HG02884 (cell line): ENCODE data around the gene MAPK8IP1.
"Not testable (repeated sequence)": the region's sequence is repeated elsewhere in the genome, so short reads cannot be mapped to it uniquely, and the experiment has no call there.

ENCODE experiments used
- ATAC-seq: cut with Tn5 transposase; IDR thresholded peaks from one replicate; pipeline ENCODE4 v1.9.1; 2021; ENCODE audit warnings: mild to moderate bottlenecking, moderate library complexity; ENCODE audit not compliant: unreplicated experiment

MAPK8IP1 gene

GRCh38 chr11:45889555-45889954, 4.1 kb downstream of the MAPK8IP1 start:
- ATAC-seq: no peak

DNA sequence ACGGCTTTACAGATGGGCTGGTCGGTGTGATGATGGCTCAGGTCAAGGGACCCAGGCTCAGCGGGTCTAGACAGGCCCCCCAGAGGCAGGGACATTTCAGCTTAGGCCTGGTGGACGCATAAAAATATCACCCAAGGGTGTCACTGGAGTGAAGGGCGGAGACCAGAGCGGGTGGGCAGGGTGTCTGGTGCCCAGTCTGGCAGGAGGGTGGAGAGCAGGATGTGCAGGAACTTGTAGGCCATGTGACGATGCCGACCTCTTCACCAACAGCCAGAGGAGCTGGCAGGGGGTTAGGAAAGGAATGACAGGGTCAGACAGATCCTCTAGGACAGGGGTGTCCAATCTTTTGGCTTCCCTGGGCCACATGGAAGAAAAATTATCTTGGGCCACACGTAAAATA, 4.5 kb downstream of the MAPK8IP1 start:
- ATAC-seq: no peak

DNA sequence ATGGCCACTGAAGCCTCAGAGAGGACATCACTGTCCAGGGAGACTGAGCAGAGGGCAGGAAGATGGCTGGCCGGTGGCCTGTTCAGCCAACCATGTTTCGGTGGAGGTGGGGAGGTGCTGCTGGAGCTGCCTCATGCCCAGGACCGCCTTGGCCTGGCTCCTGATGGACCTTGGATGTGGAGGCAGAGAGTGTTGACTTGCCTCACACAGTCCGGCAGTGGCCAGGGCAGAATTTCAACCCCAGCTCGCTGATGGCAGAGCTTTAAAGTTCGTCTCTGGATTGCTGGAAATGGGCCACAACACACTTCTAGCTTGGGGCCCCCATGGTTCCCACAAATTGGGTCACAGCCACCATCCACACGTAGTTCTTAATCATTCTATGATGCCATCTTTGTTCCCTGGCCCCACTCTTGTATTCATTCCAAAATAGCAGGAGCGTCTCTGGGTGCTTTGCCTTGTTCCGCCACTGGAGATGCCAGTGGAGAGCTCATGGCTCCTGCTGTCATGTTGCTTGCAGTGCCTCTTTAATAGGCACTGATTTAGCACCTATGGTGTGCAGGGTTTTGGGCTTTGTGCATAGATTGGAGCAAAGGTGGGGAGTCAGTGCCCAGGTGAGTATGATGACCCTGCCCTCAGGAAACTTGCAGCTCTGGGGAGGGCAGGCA, 5.6 kb downstream of the MAPK8IP1 start:
- no peak for ATAC-seq

GRCh38 chr11:45892856-45893255, 7.4 kb downstream of the MAPK8IP1 start:
- ATAC-seq: no peak

- no peak for ATAC-seq
Measured at GRCh38 chr11:45894555-45895247, 9.2 kb downstream of the MAPK8IP1 start.

- no peak for ATAC-seq
Measured at GRCh38 chr11:45895553-45896259, 10.3 kb downstream of the MAPK8IP1 start.

- ATAC-seq: no peak
Measured at GRCh38 chr11:45896422-45896984, 11.1 kb downstream of the MAPK8IP1 start.

DNA sequence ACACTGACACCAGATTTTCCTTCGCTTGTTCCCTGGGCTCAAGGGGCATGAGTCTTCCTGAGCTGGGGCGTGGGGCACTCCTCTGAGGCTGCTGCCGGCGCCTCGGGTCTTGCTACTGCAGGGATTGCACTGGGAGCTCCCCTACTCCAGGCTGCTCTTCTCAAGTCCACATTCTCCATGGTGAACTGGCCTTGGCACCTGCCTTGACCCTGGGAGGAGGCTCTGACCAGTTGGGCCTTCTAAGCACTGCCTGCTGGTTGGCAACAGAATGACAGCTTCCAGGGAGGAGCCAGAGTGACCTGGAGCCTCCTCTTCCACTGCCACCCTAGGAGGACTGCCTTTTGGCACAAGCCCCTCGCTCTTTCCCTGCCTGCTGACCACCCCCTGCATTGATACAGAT, 12.1 kb downstream of the MAPK8IP1 start:
- ATAC-seq: no peak

GRCh38 chr11:45899086-45899447, 13.6 kb downstream of the MAPK8IP1 start:
- no peak for ATAC-seq

DNA sequence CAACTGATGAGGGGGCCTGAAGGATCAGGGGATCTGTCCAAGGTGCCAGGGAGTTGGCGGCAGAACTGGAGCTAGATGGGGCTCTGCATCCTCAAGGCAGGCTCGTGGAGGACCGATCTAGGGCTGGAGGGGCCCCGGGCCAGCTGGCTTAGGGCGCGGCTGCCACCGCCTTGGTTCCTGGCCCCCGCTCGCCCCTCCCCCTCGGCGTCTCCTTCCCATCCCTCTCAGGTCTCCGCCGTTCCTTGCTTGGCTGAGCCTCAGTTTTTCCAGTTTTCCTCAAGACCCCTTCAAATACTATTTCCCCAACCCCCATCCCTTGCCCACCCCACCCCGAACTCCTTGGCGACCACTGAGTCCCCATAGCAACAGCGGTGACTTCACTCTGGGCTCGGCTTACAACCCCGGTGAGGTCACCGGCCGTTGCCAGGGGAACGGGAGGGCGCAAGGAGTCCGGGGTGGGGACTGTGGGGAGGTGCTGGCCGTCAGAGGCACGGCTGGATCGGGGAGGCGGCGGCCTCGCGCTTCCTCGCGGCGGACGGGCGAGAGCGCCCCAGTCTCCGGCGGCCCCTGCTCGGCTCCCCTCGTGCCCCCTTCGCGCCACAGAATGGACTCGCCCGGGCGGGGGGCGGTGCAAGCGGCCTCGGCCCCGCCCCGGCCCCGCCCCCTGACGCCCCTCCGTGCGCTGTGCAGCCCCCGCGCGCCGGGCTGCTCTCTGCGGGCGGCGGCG, 14.2 kb downstream of the MAPK8IP1 start:
- peak; percentile 51 for ATAC-seq

- ATAC-seq: not testable (repeated sequence)
Measured at GRCh38 chr11:45900175-45900800, 14.8 kb downstream of the MAPK8IP1 start.

DNA sequence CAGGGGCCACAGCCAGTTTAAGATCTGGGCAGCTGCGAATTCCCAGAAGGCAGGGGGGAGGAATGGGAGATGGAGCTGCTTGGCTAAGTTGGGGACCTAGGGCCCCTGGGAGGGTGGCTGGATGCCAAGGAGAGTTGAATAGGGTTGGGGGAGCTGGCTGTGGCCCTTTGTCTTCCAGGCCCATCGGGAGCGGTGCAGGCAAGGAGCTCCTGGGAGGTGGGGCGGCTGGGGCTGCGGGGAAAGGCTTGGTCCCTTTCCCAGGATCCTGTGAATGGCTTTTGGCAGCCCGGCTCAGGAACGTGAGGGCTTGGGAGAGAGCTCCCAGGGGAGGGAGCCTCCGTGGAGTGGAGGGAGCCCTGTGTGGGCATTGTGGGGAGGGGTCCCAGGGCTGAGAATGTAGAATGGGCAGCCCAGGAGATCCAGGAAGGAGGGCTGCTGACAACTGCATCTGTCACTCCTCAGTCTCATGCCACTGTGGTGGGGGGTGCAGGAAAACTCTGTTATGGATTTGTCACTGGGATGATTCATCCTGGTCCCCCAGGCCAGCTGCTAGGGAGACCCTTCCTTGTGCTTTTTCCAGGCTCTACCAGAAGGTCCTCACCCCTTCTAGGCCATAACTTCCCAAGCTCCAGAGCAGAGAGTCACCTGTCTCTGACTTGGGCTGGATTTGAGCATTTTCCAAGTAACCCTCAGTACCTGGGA, 15.6 kb downstream of the MAPK8IP1 start:
- no peak for ATAC-seq

- ATAC-seq: no peak
Measured at GRCh38 chr11:45901626-45902025, 16.2 kb downstream of the MAPK8IP1 start.

DNA sequence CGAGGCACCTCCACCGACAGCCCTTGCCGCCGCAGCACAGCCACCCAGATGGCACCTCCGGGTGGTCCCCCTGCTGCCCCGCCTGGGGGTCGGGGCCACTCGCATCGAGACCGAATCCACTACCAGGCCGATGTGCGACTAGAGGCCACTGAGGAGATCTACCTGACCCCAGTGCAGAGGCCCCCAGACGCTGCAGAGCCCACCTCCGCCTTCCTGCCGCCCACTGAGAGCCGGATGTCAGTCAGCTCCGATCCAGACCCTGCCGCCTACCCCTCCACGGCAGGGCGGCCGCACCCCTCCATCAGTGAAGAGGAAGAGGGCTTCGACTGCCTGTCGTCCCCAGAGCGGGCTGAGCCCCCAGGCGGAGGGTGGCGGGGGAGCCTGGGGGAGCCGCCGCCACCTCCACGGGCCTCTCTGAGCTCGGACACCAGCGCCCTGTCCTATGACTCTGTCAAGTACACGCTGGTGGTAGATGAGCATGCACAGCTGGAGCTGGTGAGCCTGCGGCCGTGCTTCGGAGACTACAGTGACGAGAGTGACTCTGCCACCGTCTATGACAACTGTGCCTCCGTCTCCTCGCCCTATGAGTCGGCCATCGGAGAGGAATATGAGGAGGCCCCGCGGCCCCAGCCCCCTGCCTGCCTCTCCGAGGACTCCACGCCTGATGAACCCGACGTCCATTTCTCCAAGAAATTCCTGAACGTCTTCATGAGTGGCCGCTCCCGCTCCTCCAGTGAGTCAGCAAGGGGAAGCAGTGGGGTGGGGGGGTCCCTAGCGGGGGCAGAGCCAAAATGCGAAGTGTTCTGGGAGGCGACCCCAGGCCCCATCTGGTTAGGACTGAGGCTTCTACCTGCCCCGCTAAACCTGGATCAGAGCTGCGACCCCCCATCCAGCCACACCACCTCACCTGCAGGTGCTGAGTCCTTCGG, 17.3 kb downstream of the MAPK8IP1 start:
- ATAC-seq: no peak

DNA sequence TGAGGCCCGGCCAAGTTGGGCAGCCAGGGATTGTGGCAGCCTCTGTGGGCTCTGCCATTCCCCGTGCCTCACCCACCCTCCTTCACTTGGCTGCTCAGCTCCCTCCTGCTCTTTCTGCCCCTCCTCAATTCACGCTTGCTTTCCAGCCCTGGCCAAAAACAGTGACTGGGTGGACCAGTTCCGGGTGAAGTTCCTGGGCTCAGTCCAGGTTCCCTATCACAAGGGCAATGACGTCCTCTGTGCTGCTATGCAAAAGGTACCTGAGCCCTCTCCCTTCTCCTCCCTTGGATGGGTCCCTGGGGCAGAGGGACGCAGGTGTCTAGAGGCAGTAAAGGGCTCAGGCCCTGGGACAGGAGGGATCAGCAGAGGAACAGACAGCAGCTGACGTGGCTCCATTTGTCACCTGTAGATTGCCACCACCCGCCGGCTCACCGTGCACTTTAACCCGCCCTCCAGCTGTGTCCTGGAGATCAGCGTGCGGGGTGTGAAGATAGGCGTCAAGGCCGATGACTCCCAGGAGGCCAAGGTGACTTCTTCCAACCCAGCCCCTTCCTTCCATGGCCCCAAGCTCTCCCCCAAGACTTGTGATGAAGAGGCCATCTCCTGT, 19.0 kb downstream of the MAPK8IP1 start:
- no peak for ATAC-seq

DNA sequence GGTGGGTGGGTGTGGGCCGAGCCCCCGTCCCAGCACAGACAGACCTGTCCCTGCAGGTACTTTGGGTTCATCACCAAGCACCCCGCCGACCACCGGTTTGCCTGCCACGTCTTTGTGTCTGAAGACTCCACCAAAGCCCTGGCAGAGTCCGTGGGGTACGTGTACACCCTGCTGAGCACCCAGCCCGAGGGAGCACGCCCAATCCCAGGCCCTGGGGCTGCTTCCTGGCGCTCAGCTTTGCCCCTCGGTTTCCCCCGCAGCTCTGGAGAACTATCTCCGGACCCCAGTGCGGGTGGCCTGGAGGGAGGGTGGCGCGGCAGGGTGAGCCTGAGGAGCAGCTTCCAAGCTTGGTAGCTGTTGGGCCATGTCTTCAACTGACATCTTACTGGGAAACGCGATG, 19.6 kb downstream of the MAPK8IP1 start:
- no peak for ATAC-seq

GRCh38 chr11:45905576-45905975, 20.1 kb downstream of the MAPK8IP1 start:
- not testable (repeated sequence) for ATAC-seq

GRCh38 chr11:45906096-45906682, 20.7 kb downstream of the MAPK8IP1 start:
- no peak for ATAC-seq
